Panc1 (cell line): Measurements from ENCODE around the gene CIP2A.

Experiments
- POLR2AphosphoS5 ChIP-seq: IDR thresholded peaks from 2 replicates; pipeline ENCODE4 v1.6.1; 2012; ENCODE audit warnings: mild to moderate bottlenecking, low read depth, low read length, moderate library complexity
- TF ChIP-seq, protein P1 (sequence below): fragments of 450-650 bp; IDR thresholded peaks from 2 replicates; pipeline ENCODE4 v1.5.1; 2017; ENCODE audit warnings: mild to moderate bottlenecking
- TF ChIP-seq, protein P2 (sequence below), 2 experiments: IDR thresholded peaks; 2 replicates each; pipeline ENCODE4 v1.6.1; 2011 to 2012; ENCODE audit warnings: low read depth in 2 of 2, control low read depth in 1 of 2, low read length in 1 of 2, mild to moderate bottlenecking in 1 of 2, moderate library complexity in 1 of 2; ENCODE audit not compliant: insufficient read depth in 1 of 2

DNA sequence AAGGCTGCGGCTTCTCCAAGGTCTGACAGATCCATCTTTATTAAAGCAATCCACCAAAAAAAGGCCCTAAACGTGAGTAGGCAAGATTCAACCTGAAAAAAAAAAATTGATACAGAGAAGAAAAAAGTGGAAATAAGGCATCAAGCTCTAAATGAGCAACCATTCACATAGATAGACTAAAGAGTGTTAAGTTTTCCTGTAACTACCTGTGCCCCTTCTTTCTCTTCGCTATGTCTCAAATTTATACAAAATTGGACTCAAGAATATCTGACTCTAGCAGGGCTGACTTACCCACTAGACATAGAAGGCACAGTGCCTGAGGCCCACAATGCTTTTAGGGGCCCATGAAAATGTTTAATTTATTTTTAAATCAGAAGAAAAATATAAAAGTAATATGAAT, 78.7 kb downstream of the CIP2A start, which contains the start of gene MYH15:
- TF ChIP-seq, protein P1, sequence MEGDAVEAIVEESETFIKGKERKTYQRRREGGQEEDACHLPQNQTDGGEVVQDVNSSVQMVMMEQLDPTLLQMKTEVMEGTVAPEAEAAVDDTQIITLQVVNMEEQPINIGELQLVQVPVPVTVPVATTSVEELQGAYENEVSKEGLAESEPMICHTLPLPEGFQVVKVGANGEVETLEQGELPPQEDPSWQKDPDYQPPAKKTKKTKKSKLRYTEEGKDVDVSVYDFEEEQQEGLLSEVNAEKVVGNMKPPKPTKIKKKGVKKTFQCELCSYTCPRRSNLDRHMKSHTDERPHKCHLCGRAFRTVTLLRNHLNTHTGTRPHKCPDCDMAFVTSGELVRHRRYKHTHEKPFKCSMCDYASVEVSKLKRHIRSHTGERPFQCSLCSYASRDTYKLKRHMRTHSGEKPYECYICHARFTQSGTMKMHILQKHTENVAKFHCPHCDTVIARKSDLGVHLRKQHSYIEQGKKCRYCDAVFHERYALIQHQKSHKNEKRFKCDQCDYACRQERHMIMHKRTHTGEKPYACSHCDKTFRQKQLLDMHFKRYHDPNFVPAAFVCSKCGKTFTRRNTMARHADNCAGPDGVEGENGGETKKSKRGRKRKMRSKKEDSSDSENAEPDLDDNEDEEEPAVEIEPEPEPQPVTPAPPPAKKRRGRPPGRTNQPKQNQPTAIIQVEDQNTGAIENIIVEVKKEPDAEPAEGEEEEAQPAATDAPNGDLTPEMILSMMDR, result no peak
- no peak for TF ChIP-seq POLR2AphosphoS5
- TF ChIP-seq, protein P2, sequence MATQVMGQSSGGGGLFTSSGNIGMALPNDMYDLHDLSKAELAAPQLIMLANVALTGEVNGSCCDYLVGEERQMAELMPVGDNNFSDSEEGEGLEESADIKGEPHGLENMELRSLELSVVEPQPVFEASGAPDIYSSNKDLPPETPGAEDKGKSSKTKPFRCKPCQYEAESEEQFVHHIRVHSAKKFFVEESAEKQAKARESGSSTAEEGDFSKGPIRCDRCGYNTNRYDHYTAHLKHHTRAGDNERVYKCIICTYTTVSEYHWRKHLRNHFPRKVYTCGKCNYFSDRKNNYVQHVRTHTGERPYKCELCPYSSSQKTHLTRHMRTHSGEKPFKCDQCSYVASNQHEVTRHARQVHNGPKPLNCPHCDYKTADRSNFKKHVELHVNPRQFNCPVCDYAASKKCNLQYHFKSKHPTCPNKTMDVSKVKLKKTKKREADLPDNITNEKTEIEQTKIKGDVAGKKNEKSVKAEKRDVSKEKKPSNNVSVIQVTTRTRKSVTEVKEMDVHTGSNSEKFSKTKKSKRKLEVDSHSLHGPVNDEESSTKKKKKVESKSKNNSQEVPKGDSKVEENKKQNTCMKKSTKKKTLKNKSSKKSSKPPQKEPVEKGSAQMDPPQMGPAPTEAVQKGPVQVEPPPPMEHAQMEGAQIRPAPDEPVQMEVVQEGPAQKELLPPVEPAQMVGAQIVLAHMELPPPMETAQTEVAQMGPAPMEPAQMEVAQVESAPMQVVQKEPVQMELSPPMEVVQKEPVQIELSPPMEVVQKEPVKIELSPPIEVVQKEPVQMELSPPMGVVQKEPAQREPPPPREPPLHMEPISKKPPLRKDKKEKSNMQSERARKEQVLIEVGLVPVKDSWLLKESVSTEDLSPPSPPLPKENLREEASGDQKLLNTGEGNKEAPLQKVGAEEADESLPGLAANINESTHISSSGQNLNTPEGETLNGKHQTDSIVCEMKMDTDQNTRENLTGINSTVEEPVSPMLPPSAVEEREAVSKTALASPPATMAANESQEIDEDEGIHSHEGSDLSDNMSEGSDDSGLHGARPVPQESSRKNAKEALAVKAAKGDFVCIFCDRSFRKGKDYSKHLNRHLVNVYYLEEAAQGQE (IDR thresholded peaks at IDR 0.05; ENCODE audit: insufficient read depth in 1 of 2, low read depth in 2 of 2, low read length in 1 of 2), result no peak
